A549 (cell line): Measurements from ENCODE around the gene FAM114A2.

Experiments used
- CTCF ChIP-seq: fragments of >200 bp; sonication (Bioruptor Twin); formaldehyde crosslinking; IDR thresholded peaks from 3 replicates; pipeline ENCODE4 v1.5.1; 2016
- HDAC2 ChIP-seq: fragments of 200-600 bp; sonication (generic); IDR thresholded peaks from 2 replicates; pipeline ENCODE4 v1.6.1; 2016
- JUNB ChIP-seq: fragments of >200 bp; sonication (Bioruptor Twin); formaldehyde crosslinking; IDR thresholded peaks from 2 replicates; pipeline ENCODE4 v1.6.1; 2016
- MAX ChIP-seq: IDR thresholded peaks from 2 replicates; pipeline ENCODE4 v1.6.1; 2012
- MYC ChIP-seq: IDR thresholded peaks from 2 replicates; pipeline ENCODE4 v1.6.1; 2012; ENCODE audit warnings: mild to moderate bottlenecking, inconsistent platforms, low read length, improper control_type of control experiment, borderline replicate concordance
- NR3C1 ChIP-seq: fragments of >200 bp; sonication (Bioruptor Twin); formaldehyde crosslinking; IDR thresholded peaks from 3 replicates; pipeline ENCODE4 v1.6.1; 2017
- POLR2A ChIP-seq: IDR thresholded peaks from 2 replicates; pipeline ENCODE4 v1.6.1; 2012; ENCODE audit warnings: mild to moderate bottlenecking, low read length
- RCOR1 ChIP-seq: fragments of 150-350 bp; IDR thresholded peaks from 2 replicates; pipeline ENCODE4 v1.6.1; 2014; ENCODE audit warnings: antibody characterized with exemption, low read length, low read depth
- REST ChIP-seq: fragments of 200-600 bp; sonication (generic); IDR thresholded peaks from 2 replicates; pipeline ENCODE4 v1.6.1; 2016; ENCODE audit warnings: antibody characterized with exemption, mild to moderate bottlenecking, moderate library complexity

- no peak for TF ChIP-seq REST
- no peak for TF ChIP-seq JUNB
- no peak for TF ChIP-seq MAX
- TF ChIP-seq CTCF = no peak
- no peak for TF ChIP-seq POLR2A
- no peak for TF ChIP-seq MYC
- no peak for TF ChIP-seq NR3C1
- no peak for TF ChIP-seq HDAC2
- TF ChIP-seq RCOR1 = no peak
These were observed 48.5 kb upstream of the FAM114A2 start for GRCh38 chr5:154087260-154087659.
